ENCODE results near the gene SCNN1B. TPM values are rescaled to one million over a fixed set of nuclear protein-coding genes. Genes with fewer than 3 reads are reported as not detected.

Gene SCNN1B
- total RNA-seq, 1 donor from 2014 or later: 16.1 TPM

GRCh38 chr16:23373436-23374219 is 71.5 kb downstream of the SCNN1B start:
- Histone ChIP-seq H3K36me3 (no peaks in the 10 kb centered on the region), H3K9me3 (no peaks in the 10 kb centered on the region), H3K27ac (no peak overlapping the region), H3K27me3 (no peaks in the 10 kb centered on the region), H3K4me3 (no peak overlapping the region), H3K4me1 (no peaks in the 10 kb centered on the region)
- TF ChIP-seq CTCF (IDR thresholded peaks at IDR 0.05): no peak
- no peak for DNase-seq (ENCODE audit: low spot score in 2 of 2)
- intact Hi-C loops (cut with DNase I): no loop called here

DNA sequence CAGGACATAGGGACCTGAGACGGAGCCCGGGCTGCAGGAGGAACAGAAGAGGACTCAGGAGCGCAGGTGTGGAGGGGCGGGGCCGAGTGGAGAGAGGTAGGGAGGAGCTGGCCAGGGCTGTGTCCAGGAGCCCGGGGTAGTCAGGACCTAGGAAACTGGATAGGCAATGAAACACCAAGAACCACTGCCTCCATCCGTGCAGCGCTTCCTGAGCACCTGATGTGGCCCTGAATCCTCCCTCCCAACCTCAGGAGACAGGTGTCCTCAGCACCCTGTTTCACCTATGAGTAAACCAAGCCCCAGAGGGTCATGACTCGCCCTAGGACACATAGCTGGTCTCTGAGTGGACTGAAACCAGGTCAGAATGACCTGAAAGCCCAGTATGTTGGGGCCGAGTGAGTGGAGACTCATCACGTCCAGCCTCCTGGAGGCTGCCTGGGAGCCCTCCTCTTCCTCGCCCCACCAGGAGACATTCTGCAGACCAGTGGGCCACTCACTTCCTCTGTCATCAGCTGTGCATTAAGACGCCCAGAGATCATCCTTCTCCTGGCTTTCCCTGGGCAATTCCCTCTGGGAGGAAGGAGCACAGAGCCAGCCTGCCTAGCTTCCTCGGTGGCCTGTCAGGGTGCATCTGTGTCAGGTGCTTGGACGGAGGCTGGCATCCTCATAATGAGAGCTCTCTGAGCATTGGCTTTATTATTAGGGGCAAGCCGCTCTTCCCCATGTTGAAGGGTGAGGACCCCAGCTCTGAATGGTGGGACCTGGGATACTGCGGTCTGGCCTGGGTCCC is 72.8 kb downstream of the SCNN1B start:
- intact Hi-C loops (cut with DNase I): no loop called here
- no peaks in the 10 kb centered on the region for H3K9me3 ChIP-seq

GRCh38 chr16:23375643-23376042 is 73.5 kb downstream of the SCNN1B start:
- Histone ChIP-seq H3K4me3 (no peak overlapping the region), H3K27me3 (no peaks in the 10 kb centered on the region), H3K27ac (no peak overlapping the region), H3K9me3 (no peaks in the 10 kb centered on the region), H3K36me3 (no peaks in the 10 kb centered on the region), H3K4me1 (no peaks in the 10 kb centered on the region)
- no peak for TF ChIP-seq CTCF (IDR thresholded peaks at IDR 0.05)
- intact Hi-C loops (cut with DNase I): no loop called here
- DNase-seq (ENCODE audit: low spot score in 2 of 2): no peak

More for the DNA sequence above, 72.8 kb downstream of the SCNN1B start:
- Histone ChIP-seq H3K4me1 (no peaks in the 10 kb centered on the region), H3K27me3 (no peaks in the 10 kb centered on the region), H3K36me3 (no peaks in the 10 kb centered on the region), H3K27ac (no peak overlapping the region), H3K4me3 (no peak overlapping the region)
- TF ChIP-seq CTCF (IDR thresholded peaks at IDR 0.05): no peak
- no peak for DNase-seq (ENCODE audit: low spot score in 2 of 2)

- no peaks in the 10 kb centered on the region for H3K27me3 ChIP-seq
- no peak for TF ChIP-seq CTCF (IDR thresholded peaks at IDR 0.05)
- intact Hi-C loops (cut with DNase I): no loop called here
- H3K4me1 ChIP-seq: no peaks in the 10 kb centered on the region
- DNase-seq (ENCODE audit: low spot score in 2 of 2): no peak
- no peaks in the 10 kb centered on the region for H3K36me3 ChIP-seq
- H3K9me3 ChIP-seq: no peaks in the 10 kb centered on the region
- no peak overlapping the region for H3K27ac ChIP-seq
- no peak overlapping the region for H3K4me3 ChIP-seq
Observed at GRCh38 chr16:23377071-23377931, 75.2 kb downstream of the SCNN1B start.

- intact Hi-C loops (cut with DNase I): no loop called here
Observed at GRCh38 chr16:23378256-23378655, 76.2 kb downstream of the SCNN1B start.

More at GRCh38 chr16:23378256-23378655, 76.2 kb downstream of the SCNN1B start:
- no peak overlapping the region for H3K27ac ChIP-seq
- H3K36me3 ChIP-seq: no peaks in the 10 kb centered on the region
- TF ChIP-seq CTCF (IDR thresholded peaks at IDR 0.05): no peak
- H3K27me3 ChIP-seq: no peaks in the 10 kb centered on the region
- no peak overlapping the region for H3K4me3 ChIP-seq
- no peaks in the 10 kb centered on the region for H3K9me3 ChIP-seq
- no peaks in the 10 kb centered on the region for H3K4me1 ChIP-seq
- no peak for DNase-seq (ENCODE audit: low spot score in 2 of 2)
